IPS-11a (cell line): ENCODE data around the gene NOP9.

Source experiments
- H3K4me3 ChIP-seq: one replicate; pipeline ENCODE4 v1.5.1; 2013; ENCODE audit warnings: low read depth, low read length, control low read depth

Gene NOP9, protein sequence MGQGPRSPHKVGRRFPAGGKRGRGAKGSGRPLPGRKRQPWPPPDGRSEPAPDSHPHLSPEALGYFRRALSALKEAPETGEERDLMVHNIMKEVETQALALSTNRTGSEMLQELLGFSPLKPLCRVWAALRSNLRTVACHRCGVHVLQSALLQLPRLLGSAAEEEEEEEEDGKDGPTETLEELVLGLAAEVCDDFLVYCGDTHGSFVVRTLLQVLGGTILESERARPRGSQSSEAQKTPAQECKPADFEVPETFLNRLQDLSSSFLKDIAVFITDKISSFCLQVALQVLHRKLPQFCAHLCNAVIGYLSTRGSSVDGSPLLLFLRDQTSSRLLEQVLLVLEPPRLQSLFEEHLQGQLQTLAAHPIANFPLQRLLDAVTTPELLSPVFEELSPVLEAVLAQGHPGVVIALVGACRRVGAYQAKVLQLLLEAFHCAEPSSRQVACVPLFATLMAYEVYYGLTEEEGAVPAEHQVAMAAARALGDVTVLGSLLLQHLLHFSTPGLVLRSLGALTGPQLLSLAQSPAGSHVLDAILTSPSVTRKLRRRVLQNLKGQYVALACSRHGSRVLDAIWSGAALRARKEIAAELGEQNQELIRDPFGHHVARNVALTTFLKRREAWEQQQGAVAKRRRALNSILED

DNA sequence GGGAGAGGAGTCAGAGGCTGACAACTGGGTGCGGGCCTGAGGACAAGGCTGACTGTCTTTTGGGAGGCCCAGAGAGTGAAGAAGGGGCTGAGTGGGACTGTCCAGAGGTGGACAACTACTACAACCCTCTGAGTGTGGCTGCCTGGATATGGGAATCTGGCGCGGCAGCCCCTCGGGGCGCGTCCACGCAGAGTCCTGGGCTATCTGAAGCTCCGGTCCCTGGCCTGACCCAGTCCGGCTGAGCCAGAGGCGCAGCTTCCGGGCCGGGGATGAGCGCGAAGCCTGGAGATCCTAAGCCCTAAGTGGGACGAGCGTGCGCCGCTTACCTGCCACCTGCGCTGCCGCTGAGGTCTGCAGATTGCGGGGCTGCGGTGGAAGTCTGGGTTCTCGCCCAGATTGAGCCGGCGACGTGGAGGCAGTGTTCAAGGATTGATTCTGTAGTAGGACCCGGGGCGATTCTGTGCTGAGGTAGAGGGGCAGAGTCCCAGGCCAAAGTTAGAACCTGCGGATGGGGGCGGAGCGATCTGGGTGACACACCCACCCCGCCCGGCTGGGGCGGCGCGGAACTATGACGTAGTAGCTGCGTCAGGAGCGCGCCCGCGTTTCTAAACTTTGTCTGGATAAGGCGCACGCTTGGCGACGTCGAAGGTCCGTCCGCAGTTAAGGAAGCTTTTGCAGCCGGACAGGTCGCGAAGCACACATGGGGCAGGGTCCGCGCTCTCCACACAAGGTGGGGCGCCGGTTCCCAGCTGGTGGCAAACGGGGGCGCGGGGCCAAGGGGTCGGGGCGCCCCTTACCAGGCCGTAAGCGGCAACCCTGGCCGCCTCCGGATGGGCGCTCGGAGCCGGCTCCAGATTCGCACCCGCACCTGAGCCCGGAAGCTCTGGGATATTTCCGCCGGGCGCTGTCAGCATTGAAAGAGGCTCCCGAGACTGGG lies at the start of gene NOP9, which contains the start of gene DHRS1:
Gene NOP9, plus strand, starts transcription at position 596 of the 937 bp plus-strand sequence. Its CDS starts 105 bp downstream, at position 701.
Gene DHRS1, minus strand, starts transcription at position 526 of the 937 bp plus-strand sequence. CDS start 674 bp downstream, outside the sequence.
- H3K4me3 ChIP-seq, result peak within 1 kb of the TSS; percentile 93

DNA sequence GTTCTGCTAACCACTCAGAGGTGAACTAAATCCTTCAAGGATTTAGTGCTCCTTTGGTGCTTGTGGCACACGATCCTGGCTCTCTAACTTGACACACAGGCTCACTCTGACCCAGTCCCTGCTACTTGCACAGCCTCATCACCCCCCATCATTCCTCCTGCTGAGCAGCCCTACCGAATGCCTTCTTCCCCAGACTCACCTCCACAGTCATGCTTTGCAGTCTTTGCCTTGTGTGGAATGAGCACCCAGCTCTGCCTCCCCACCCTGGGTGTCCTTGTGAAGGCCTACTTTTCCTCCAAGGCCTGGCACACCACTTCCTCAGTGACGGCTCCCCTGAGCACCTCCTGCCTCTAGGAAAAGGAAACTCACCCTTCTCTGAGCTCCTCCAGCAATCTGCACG lies 49.3 kb upstream of the NOP9 start:
- no peak overlapping the region for H3K4me3 ChIP-seq

DNA sequence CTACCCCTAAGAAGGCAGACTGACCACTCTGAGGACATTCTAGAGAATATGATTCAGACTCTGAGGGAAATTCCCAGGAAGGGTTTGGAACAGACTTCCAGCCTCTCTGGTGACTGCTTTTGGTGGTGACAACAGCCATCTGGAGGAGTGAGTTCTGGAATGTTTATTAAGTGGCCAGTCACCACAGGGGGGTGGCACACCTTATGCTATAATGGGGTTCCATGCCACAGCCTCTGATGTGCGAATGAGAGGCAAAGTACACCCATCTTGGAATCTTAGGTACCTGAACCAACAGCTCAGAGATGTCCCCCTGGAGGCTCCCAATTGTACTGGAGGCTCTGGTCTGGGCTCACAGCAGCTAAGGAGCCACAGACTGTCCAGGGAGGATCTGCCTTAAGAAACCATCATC lies 47.8 kb upstream of the NOP9 start:
- no peak overlapping the region for H3K4me3 ChIP-seq

DNA sequence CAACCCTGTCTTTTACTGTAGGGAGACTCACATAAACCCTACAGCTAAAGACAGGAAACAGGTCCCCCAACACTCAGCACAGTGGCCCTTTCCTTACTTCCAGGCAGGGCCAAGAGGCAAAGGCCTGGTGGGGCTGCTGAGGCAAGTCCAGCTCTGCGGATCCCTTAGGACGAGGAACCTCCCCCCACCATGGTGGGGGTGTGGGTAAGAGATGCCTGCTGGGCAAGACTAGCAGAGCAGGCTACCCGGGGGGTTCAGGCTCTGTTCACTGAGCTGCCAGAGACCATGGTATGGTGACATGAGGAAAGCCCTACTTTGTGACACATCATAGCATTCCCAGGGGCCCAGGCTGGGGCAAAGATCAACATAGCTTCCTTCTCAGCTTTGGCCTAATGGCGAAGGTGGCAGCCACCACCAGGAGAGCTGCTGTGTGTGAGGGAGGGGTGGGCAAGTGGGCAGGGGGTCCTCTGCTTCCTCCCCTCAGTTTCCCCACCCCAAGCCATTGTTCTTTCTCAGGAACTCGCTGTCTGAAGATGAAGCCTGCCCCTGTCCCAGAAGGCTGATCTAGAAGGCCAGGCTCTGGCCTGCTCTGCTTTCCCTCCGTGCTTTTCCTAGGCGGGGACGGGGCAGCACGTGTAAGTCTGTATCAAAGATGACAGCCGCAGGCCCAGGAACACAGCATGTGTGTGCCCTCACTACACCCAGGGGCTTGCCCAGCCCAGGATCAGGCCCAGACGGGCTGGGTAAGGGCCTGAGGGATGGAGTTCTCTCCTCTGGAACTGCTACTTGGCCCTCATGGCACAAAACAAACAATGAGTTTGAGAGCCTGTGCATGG lies 47.1 kb upstream of the NOP9 start:
- no peak overlapping the region for H3K4me3 ChIP-seq

DNA sequence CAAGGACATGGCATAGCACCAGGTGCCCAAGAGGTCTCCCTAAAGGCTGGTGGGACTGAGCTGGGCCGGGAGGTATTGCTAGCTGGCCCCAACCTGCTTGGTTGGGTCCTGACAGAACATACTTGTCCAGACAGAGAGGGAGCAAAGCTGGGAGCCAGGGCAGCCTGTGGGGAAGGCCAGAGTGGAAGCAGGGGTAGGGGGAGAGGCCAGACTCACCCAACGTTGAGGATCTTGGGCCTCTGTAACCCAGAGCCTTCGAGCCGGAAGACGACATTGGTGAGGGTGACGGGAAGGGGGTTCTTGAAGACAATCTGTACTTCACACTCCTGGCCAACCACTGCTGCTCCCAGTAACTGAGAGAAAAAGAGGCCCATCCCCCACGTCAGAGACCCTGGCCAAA lies 45.7 kb upstream of the NOP9 start:
- H3K4me3 ChIP-seq, result no peak overlapping the region

DNA sequence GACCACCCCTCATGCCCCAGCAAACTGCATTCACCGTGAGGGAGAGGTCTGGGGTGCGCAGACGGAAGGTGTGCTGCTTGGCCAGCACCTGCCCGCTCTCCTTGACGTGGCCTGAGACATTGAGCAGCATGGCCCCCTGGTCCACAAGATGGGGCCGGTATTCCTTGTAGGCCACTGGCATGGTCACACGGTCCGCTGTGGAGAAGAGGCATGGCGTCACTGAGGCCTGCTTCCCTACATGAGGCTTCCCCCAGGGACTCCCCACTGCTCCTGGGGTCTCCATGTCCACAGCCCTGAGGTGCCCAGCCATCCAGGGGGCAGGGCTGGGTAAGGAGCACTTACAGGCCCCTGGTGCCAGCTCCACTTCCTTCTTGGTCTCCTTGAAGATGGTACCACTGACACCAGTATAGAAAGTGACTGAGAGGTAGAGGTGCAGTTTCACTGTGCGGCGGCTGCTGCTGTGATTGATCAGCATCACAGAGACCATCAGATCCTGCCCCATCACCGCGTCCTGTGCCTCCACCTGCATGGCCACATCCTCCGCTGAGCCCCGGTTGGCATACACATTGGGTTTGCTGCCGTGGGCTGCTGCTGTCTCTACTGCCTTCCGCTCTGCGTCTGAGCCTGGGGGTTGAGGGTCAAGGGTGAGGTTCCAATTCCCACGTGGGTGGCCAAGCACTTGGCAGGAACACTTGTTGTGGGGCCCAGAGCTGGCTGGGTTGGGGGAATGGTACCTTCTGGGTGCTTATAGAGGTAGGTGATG lies 44.8 kb upstream of the NOP9 start:
- no peak overlapping the region for H3K4me3 ChIP-seq

DNA sequence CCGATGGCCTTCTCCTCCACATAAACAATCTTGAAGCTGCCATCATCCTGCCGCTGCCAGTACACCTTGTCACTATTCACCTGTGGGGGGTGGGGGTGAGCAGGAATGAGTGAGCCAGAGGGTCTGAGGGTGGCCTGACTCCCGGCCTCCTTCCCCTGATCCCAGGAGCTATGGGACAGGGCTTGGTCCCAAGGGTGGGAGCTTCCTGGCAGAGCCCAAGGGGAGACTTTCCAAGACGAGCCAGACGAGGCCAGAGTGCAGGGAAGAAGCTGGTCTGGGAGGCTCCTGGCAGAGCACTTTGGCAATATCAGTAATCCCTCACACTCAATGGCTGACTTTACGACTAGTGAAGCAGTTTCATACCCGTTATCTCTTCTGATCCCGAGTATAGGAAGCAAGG lies 44.2 kb upstream of the NOP9 start:
- H3K4me3 ChIP-seq, result no peak overlapping the region

DNA sequence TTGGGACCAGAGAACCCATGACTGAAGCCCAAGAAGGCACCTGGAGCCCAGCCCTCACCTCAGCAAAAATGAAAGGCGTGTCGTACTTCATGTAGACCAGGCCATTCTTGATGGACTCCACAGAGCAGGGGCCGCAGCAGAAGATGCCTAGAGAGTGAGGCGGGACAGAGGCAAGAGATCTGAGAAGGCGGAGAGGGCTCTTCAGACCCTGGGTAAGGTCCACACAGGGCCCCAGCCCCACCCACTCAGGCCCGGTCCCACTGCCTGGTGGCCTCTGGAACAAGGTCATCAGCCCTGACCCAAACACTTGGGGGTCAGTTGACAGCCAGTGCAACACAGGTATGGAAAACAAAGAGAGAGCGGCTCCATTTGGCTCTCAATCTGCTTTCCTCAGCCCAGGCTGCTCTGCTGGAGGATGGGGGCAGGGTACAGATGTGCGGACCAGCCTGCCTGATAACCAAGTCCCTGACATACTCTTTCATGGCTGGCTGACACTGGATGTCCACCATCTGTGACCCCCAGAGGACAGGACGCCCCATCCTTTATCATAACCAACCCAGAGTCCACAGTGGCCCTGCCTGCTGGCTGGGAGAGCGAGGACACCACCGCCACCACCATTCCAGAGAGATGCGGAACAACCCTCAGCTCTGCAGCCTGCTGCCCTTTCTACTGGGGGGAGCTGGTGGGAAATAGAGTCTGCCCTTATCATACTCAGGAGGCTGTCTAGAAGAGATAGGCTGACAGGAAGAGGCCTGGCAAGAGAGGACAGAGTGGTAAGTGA lies 43.5 kb upstream of the NOP9 start:
- no peak overlapping the region for H3K4me3 ChIP-seq

DNA sequence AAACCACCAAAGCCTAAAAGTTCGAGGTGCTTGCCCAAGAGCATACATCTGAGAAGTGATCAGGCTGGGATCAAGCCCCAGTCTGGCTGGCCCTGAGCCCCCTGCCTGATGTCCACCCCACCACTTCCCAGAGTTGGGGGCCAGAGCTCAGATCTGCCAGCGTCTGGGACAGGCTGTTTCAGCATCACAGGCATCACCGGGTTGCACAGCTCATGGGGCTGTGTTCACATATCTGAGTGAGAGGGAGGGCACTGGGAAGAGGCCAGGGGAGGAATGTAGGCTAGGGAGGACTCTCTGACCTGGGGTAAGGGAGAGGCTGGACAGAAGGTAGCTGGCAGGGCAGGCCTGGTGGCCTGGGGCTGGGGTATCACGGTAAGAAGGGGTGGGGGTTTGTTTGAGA lies 42.7 kb upstream of the NOP9 start:
- no peak overlapping the region for H3K4me3 ChIP-seq

DNA sequence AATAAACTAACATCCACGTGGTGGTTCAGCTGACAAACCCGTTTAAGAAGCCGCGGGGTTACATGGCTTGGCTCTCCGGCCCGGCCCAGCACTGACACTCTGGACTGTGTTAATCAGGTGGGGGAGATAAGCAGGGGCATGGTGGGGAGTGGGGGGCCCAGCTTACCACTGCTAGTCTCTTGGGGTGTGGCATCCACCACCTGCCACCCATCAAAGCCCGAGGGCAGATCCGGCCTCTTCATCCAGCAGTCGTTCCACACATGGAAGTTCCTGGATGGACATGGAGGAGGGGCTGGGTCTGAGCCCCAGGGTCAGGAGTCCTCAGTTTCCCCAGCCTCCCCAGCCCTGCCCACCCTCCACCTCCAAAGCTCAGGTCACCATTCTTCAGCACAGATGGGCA lies 41.5 kb upstream of the NOP9 start:
- no peak overlapping the region for H3K4me3 ChIP-seq

DNA sequence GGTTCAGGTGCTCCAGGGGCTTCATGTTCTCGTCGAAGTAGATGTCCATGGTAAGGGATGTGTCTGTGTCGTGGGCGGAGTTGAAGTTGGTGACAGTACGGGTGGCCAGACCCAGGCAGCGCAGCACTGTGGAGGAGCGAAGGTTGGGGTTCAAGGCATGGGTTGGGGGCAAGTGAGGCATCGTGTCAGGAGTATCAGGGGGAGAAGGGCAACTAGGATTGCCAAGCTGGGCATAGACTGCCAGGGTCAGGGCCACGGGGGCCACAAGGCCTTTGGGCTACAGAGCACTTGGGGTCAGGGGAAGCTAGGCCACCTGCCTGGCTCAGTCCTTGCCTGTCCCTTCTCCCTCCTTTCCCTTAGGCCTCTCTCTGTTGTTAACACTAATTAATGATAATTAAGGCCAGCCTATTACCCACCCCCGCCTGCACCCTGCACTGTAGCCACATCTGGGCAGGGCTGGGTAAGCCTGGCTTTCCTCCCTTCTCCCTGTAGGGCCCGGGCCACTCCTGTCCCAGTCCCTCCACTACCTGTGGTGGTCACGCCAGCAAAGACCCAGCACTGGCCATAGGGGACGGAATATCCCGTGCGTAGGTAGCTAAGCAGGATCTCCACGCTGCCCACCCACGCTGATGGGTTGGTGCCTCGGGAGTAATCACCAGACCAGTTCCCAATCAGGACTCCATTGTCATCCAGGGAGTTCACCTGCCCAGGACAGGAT lies 40.9 kb upstream of the NOP9 start:
- H3K4me3 ChIP-seq, result no peak overlapping the region

DNA sequence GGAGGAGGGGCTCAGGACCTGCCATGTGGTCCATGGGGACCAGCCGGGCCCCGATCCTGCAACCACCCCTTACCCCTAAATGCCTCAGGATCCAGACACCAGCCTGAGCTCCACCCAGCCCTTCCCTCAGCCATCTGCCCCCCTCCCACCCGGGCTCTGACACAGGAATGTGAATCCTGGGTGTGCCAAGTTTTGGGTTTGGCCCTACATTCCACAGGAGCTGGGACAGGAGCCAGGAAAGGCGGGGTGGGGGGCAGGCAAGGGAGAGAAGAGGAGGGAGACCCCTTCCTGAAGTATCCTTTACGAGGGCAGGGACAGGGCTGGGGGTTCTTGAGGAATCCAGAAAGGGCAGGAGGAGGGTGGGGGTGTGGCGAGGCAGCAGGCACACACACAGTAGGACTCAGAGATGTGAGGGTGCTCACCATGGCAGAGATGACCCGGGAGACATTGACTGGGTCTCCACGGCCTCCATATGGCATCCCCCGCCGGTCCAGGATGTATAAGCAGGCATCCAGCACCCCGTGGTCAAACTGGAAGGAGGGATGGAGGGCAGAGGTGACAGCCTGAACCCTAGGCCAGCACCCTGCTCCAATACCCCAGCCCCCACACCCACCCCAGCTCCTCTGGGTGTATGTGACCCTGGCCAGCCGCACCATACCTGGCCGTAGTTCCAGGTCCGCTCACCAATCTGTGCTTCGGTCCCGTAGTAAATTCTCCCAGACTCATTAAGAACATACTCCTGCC lies 40.2 kb upstream of the NOP9 start:
- no peak overlapping the region for H3K4me3 ChIP-seq

DNA sequence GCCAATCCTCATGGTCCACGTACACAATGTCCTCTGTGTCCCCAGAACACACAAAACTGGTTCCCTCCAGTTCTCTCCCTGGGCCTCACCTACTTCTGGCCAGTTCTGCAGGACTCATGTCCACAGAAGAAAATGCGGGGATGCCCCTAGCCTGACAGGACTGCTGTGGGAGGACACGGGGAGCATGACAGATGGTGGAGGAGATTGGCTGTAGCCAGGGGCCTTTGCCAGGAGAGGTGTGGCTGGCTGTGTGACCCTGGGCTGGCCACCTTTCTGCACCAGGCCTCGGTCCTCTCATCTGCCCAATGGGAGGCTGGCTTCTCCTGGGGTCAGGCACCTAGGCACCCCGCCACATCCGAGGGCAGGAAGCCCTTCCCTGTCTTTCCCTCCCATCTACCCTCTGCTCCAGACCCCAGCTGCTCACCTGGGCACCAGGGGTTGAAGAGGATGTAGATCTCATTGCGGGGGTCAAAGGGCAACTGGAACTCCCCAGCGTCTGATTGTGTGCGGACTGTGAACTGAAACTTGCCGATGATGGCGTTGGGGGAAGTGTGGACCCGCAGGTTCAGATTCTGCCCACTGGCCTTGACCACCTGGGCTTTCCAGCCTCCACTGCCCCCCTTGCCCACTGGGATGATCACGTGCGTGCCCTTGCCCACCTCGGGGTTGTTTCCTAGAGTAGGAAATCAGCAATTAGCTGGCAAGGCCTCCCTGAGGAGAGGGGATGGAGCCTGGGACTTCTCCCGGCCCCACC lies 39.4 kb upstream of the NOP9 start:
- H3K4me3 ChIP-seq, result no peak overlapping the region

DNA sequence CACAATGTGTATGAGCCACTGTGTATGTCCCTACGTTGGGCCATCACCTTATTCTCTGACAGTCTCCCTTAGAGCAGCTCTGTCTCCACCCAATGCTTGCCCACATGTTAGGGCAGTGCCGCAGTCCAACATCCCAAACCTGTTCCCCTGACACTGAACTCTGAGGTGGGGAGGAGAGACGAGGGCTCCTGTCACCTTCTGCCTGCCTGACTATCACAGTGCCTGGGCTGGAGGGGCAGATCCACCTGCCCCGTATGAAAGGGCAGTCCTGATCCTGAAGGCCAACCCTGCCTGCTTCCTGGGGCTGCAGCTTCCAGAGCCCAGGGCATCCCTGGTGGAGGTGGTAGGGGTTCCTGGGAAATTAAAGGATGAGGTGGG lies 38.9 kb upstream of the NOP9 start:
- H3K4me3 ChIP-seq, result no peak overlapping the region

DNA sequence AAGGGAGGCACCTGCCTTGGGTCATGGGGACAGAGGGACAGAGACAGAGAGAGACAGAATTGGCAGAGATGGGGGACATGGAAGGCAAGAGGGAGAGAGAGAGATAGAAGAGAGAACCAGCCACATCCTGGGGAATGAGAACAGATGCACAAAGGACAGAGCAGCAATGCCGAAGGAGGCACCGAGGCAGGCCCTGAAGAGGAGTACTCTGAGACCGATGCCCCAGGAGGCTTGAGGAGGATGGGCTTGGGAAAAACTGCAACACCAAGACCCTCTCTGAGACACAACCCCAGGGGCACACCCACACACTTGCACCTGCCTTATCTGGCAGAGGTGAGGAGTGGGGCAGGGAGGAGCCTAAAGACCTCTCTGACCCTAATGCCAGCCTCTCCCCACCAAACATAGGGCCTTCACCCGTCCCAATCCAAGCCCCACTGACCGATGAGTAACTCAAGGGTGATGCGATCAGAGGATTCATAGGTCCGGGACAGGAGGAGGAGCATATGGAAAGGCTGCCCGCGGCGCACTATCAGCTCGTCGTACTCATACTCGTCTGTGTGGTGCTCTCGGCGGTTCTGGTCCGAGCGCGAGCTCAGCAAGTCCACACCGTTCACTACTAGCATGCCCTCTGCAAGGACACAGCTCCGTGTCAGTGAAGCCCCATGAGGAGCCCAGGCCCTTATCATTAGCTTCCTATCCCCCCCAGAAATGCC lies 38.2 kb upstream of the NOP9 start:
- H3K4me3 ChIP-seq, result no peak overlapping the region

DNA sequence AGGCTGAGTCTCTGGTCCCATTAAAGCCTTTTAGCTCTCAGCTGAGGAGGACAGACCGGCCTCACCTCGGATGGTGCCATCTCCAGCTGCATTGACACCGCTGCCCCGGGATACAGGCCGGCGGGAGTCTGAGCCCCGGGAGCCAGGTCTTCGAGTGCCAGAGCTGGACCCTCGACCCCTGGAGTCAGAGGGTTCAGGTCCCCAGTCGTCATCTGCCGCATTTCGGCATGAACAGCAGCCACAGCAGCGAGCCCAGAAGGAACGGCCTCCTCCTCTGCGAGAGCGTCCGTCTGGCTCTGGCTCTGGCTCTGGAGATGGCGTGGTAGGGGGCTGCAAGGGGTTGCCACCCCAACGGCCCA lies 37.7 kb upstream of the NOP9 start:
- no peak overlapping the region for H3K4me3 ChIP-seq
